ENCODE measurements around the gene ITGB4.

The ITGB4 gene

GRCh38 chr17:75720656-75721462 lies at the start of gene ITGB4:
TSS of gene ITGB4 (plus strand) at chr17:75721459. CDS start at chr17:75724704, 3,245 bp downstream.
- DNase-seq, result peak; percentile 43

GRCh38 chr17:75672011-75672410 lies 49.2 kb upstream of the ITGB4 start:
- no peak for DNase-seq

- DNase-seq, result no peak
Observed at GRCh38 chr17:75673487-75673886, 47.8 kb upstream of the ITGB4 start.

GRCh38 chr17:75676461-75676860 lies 44.8 kb upstream of the ITGB4 start:
- DNase-seq, result no peak

GRCh38 chr17:75679706-75680211 lies 41.5 kb upstream of the ITGB4 start:
- DNase-seq, result no peak

GRCh38 chr17:75680431-75680830 lies 40.8 kb upstream of the ITGB4 start:
- DNase-seq, result no peak

- DNase-seq, result no peak
Observed at GRCh38 chr17:75681289-75681688, 40.0 kb upstream of the ITGB4 start.

GRCh38 chr17:75683583-75683982 lies 37.7 kb upstream of the ITGB4 start:
- no peak for DNase-seq

GRCh38 chr17:75684249-75684648 lies 37.0 kb upstream of the ITGB4 start:
- no peak for DNase-seq

- peak; percentile 57 for DNase-seq
Observed at GRCh38 chr17:75684924-75685323, 36.3 kb upstream of the ITGB4 start.

GRCh38 chr17:75685499-75685898 lies 35.8 kb upstream of the ITGB4 start:
- DNase-seq, result no peak

GRCh38 chr17:75688209-75688825 lies 32.9 kb upstream of the ITGB4 start:
- no peak for DNase-seq

GRCh38 chr17:75689441-75689873 lies 31.8 kb upstream of the ITGB4 start:
- no peak for DNase-seq

- DNase-seq, result no peak
Observed at GRCh38 chr17:75691371-75691791, 29.9 kb upstream of the ITGB4 start.

- no peak for DNase-seq
Observed at GRCh38 chr17:75691801-75692626, 29.2 kb upstream of the ITGB4 start.

GRCh38 chr17:75692976-75693375 lies 28.3 kb upstream of the ITGB4 start:
- no peak for DNase-seq

GRCh38 chr17:75693500-75694481 lies 27.5 kb upstream of the ITGB4 start:
- DNase-seq, result peak; percentile 71

GRCh38 chr17:75694536-75694935 lies 26.7 kb upstream of the ITGB4 start:
- no peak for DNase-seq

- DNase-seq, result no peak
Observed at GRCh38 chr17:75695141-75695829, 26.0 kb upstream of the ITGB4 start.

GRCh38 chr17:75695830-75696271 lies 25.4 kb upstream of the ITGB4 start:
- no peak for DNase-seq

- DNase-seq, result no peak
Observed at GRCh38 chr17:75697651-75698291, 23.5 kb upstream of the ITGB4 start.

Data from eye (tissue), 1 donor.